Keratinocyte (primary cell): Measurements from ENCODE around the gene NPIPB8. TPM values are rescaled to one million over a fixed set of nuclear protein-coding genes. Genes with fewer than 3 reads are reported as not detected.

ENCODE experiments used
- DNase-seq: peaks from one replicate; pipeline ENCODE4 v3.0.0-alpha.2; 2011; ENCODE audit warnings: low read depth, missing footprints, low spot score
- FAIRE-seq: peaks from 2 replicates; lab custom pipeline; 2011; peaks lifted over from hg19 to GRCh38; lab: Jason Lieb, UNC
- H2AFZ ChIP-seq: 2 replicates; pipeline ENCODE4 v1.6.0; 2012; ENCODE audit warnings: low read length, control low read depth, inconsistent platforms; ENCODE audit not compliant: control insufficient read depth
- H3K27ac ChIP-seq: 2 replicates; pipeline ENCODE4 v1.5.1; 2011; ENCODE audit warnings: low read length; ENCODE audit not compliant: control insufficient read depth, insufficient read depth
- H3K27me3 ChIP-seq: 3 replicates; pipeline ENCODE4 v1.6.0; 2011; ENCODE audit warnings: low read length; ENCODE audit not compliant: control insufficient read depth, insufficient read depth; ENCODE audit errors: extremely low read depth
- H3K36me3 ChIP-seq, 2 experiments: 2 replicates in 1 of 2; 3 replicates in 1 of 2; pipeline ENCODE4 v1.5.1; 2011; ENCODE audit warnings: low read length in 2 of 2, mild to moderate bottlenecking in 1 of 2; ENCODE audit not compliant: control insufficient read depth in 2 of 2, insufficient read depth in 2 of 2; ENCODE audit errors: extremely low read depth in 1 of 2
- H3K4me1 ChIP-seq: 3 replicates; pipeline ENCODE4 v1.5.1; 2011; ENCODE audit warnings: low read length; ENCODE audit not compliant: control insufficient read depth, insufficient read depth; ENCODE audit errors: extremely low read depth
- H3K4me2 ChIP-seq: 3 replicates; pipeline ENCODE4 v1.6.0; 2011; ENCODE audit warnings: low read depth, low read length; ENCODE audit not compliant: control insufficient read depth, insufficient read depth; ENCODE audit errors: extremely low read depth
- H3K4me3 ChIP-seq, 3 experiments: fragments of 200-600 bp in 1 of 3; sonication (generic) in 1 of 3; 2 replicates in 2 of 3; 3 replicates in 1 of 3; pipeline ENCODE4 v1.5.1; 2011 to 2016; ENCODE audit warnings: low read length in 3 of 3, mild to moderate bottlenecking in 3 of 3, control low read depth in 2 of 3, inconsistent platforms in 1 of 3, low read depth in 1 of 3, mixed read lengths in 1 of 3, mixed run types in 1 of 3, moderate library complexity in 1 of 3; ENCODE audit not compliant: control insufficient read depth in 2 of 3, insufficient read depth in 2 of 3; ENCODE audit errors: extremely low read depth in 1 of 3
- H3K79me2 ChIP-seq: 2 replicates; pipeline ENCODE4 v1.6.0; 2012; ENCODE audit warnings: low read length; ENCODE audit not compliant: control insufficient read depth, insufficient read depth
- H3K9ac ChIP-seq: 3 replicates; pipeline ENCODE4 v1.6.0; 2011; ENCODE audit warnings: low read length; ENCODE audit not compliant: control insufficient read depth, insufficient read depth; ENCODE audit errors: extremely low read depth
- H3K9me1 ChIP-seq: 3 replicates; pipeline ENCODE4 v1.6.0; 2011; ENCODE audit warnings: low read length; ENCODE audit not compliant: control insufficient read depth, insufficient read depth; ENCODE audit errors: extremely low read depth
- H3K9me3 ChIP-seq: 2 replicates; pipeline ENCODE4 v1.5.1; 2012; ENCODE audit warnings: low read depth, low read length; ENCODE audit not compliant: control insufficient read depth
- H4K20me1 ChIP-seq: 3 replicates; pipeline ENCODE4 v1.6.0; 2011; ENCODE audit warnings: low read length; ENCODE audit not compliant: control insufficient read depth, insufficient read depth; ENCODE audit errors: extremely low read depth
- CTCF ChIP-seq, 3 experiments: IDR thresholded peaks in 1 of 3; conservative IDR thresholded peaks in 1 of 3; optimal IDR thresholded peaks in 1 of 3; 2 replicates in 2 of 3; 3 replicates in 1 of 3; pipeline versions ENCODE3 to v1.5.1; 2011; ENCODE audit warnings: low read length in 3 of 3, mild to moderate bottlenecking in 3 of 3, moderate library complexity in 2 of 3, control low read depth in 1 of 3, inconsistent platforms in 1 of 3; ENCODE audit not compliant: insufficient read depth in 2 of 3; ENCODE audit errors: extremely low read depth in 1 of 3
- EZH2 ChIP-seq: IDR thresholded peaks from one replicate; pipeline ENCODE4 v1.6.1; 2012; ENCODE audit warnings: inconsistent platforms, mild to moderate bottlenecking, low read length, moderate library complexity
- dilution Hi-C: fragments of 300-500 bp; cut with MboI; formaldehyde crosslinking; loops from one replicate; pipeline ENCODE4 v1.7.0; 2020; ENCODE audit warnings: low sequenced_read_pairs; ENCODE audit not compliant: extremely low pct_ligation_motif_present
- polyA plus RNA-seq, 5 experiments: library from polyadenylated mRNA; depleted of rRNA in 3 of 5; stranded (reverse) in 3 of 5; stranded (forward) in 1 of 5; unstranded in 1 of 5; fragments of >200 nt; gene quantifications; 1 replicate in 1 of 5; 2 replicates in 3 of 5; 3 replicates in 1 of 5; pipeline versions ENCODE4 v1.2.1 to v1.2.3, GENCODE V29; 2011 to 2012; ENCODE audit warnings: missing spikeins in 2 of 5, low read depth in 1 of 5, low replicate concordance in 1 of 5

The NPIPB8 gene
- polyA plus RNA-seq, 1 donor (not counting 4 experiments of a cell fraction or from before 2014, with no cell fraction given), result 0.41 TPM

- no peak overlapping the region for H3K4me3 ChIP-seq
- no peaks in the 10 kb centered on the region for H4K20me1 ChIP-seq
- dilution Hi-C loops, result no loop called here
- H3K9me1 ChIP-seq, result no peaks in the 10 kb centered on the region
- H3K4me1 ChIP-seq, result no peaks in the 10 kb centered on the region
- no peak overlapping the region for H3K9ac ChIP-seq
- no peak overlapping the region for H3K4me2 ChIP-seq
- TF ChIP-seq EZH2 (no peak), CTCF (optimal IDR thresholded peaks at IDR 0.05 in 1 of 3, IDR thresholded peaks at IDR 0.05 in 1 of 3, conservative IDR thresholded peaks at IDR 0.05 in 1 of 3; ENCODE audit: extremely low read depth in 1 of 3, insufficient read depth in 2 of 3, low read length in 3 of 3) (no peak)
- H3K27me3 ChIP-seq, result no peaks in the 10 kb centered on the region
- DNase-seq (no peak), FAIRE-seq (no peak)
- no peaks in the 10 kb centered on the region for H3K79me2 ChIP-seq
- no peak overlapping the region for H3K27ac ChIP-seq
- no peaks in the 10 kb centered on the region for H3K9me3 ChIP-seq
- no peaks in the 10 kb centered on the region for H3K36me3 ChIP-seq
- H2AFZ ChIP-seq, result no peak overlapping the region
Observed at GRCh38 chr16:28604186-28604565, 33.7 kb upstream of the NPIPB8 start.

DNA sequence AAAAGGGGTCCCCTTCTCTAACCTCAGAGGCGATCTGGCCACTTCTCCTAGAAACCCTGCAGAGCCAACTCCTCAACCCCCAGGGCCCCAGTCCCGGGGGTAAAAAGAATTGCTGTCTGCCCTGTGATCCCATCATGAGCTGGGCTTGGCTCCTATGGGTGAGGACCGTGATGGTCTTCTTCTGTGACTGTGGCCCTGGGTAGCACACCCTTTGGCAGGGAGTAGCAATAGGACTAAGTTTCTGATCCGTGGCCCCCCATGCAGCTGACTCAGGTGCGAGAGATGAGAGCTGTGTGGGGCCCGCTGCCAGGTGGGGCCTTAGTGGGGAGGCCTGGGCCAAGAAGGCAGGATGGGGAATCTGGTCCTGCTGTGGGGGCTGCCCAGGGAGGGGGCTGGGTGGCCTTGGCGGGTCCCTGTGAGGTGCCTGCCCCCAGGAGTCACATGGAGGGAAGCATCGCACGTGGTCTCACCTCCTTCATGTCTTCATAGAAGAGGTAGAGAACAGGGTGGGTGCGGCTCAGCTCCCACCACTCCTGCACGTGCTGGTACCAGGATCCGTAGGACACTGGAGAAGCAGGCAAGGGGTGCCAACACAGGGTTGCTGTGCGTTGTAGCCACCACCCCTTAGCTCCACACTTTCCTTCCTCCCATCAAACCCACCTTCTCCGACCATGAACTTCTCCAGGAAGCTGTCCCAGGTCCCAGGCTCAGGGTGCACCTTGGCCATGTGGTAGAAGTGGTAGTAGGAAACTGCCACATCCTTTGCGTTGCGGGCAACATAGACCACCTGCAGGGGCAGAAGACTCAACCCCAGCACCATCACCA lies 31.4 kb upstream of the NPIPB8 start:
- Histone ChIP-seq H3K27me3 (no peaks in the 10 kb centered on the region), H3K79me2 (no peaks in the 10 kb centered on the region), H3K9me3 (no peaks in the 10 kb centered on the region), H3K4me3 (no peak overlapping the region), H3K4me2 (no peak overlapping the region), H3K36me3 (no peaks in the 10 kb centered on the region), H2AFZ (no peak overlapping the region), H3K4me1 (no peaks in the 10 kb centered on the region), H3K9me1 (no peaks in the 10 kb centered on the region), H4K20me1 (no peaks in the 10 kb centered on the region), H3K27ac (no peak overlapping the region), H3K9ac (no peak overlapping the region)
- TF ChIP-seq EZH2, result no peak
- TF ChIP-seq CTCF (optimal IDR thresholded peaks at IDR 0.05 in 1 of 3, IDR thresholded peaks at IDR 0.05 in 1 of 3, conservative IDR thresholded peaks at IDR 0.05 in 1 of 3; ENCODE audit: extremely low read depth in 1 of 3, insufficient read depth in 2 of 3, low read length in 3 of 3), result no peak
- dilution Hi-C loops, result no loop called here
- FAIRE-seq (no peak), DNase-seq (no peak)
